Measurements from ENCODE around the gene TPSG1.
"Not testable (repeated sequence)": the region's sequence is repeated elsewhere in the genome, so short reads cannot be mapped to it uniquely, and the experiment has no call there.

TPSG1 gene

GRCh38 chr16:1215574-1216295 is 9.3 kb downstream of the TPSG1 start:
- DNase-seq (ENCODE audit: low read depth in 3 of 3), result no peak

- DNase-seq (ENCODE audit: low read depth in 3 of 3), result no peak
These were observed 10.3 kb downstream of the TPSG1 start for GRCh38 chr16:1214719-1215118.

GRCh38 chr16:1213796-1214372 is 11.2 kb downstream of the TPSG1 start:
- no peak for DNase-seq (ENCODE audit: low read depth in 3 of 3)

GRCh38 chr16:1213231-1213630 is 11.8 kb downstream of the TPSG1 start:
- no peak for DNase-seq (ENCODE audit: low read depth in 3 of 3)

- DNase-seq (ENCODE audit: low read depth in 3 of 3), result no peak
These were observed 12.4 kb downstream of the TPSG1 start for GRCh38 chr16:1212616-1213194.

- DNase-seq (ENCODE audit: low read depth in 3 of 3), result no peak
These were observed 13.4 kb downstream of the TPSG1 start for GRCh38 chr16:1211451-1212268.

- DNase-seq (ENCODE audit: low read depth in 3 of 3), result no peak
These were observed 14.6 kb downstream of the TPSG1 start for GRCh38 chr16:1210461-1210860.

- no peak for DNase-seq (ENCODE audit: low read depth in 3 of 3)
These were observed 16.0 kb downstream of the TPSG1 start for GRCh38 chr16:1209081-1209480.

- DNase-seq (ENCODE audit: low read depth in 3 of 3), result no peak
These were observed 16.7 kb downstream of the TPSG1 start for GRCh38 chr16:1208239-1208830.

GRCh38 chr16:1206786-1207185 is 18.3 kb downstream of the TPSG1 start:
- no peak for DNase-seq (ENCODE audit: low read depth in 3 of 3)

- no peak for DNase-seq (ENCODE audit: low read depth in 3 of 3)
These were observed 18.7 kb downstream of the TPSG1 start for GRCh38 chr16:1206326-1206725.

GRCh38 chr16:1204933-1205332 is 20.1 kb downstream of the TPSG1 start:
- no peak for DNase-seq (ENCODE audit: low read depth in 3 of 3)

- DNase-seq (ENCODE audit: low read depth in 3 of 3), result no peak
These were observed 22.8 kb downstream of the TPSG1 start for GRCh38 chr16:1202274-1202673.

- DNase-seq (ENCODE audit: low read depth in 3 of 3), result no peak
These were observed 23.6 kb downstream of the TPSG1 start for GRCh38 chr16:1201444-1201843.

GRCh38 chr16:1200014-1200627 is 24.9 kb downstream of the TPSG1 start:
- DNase-seq (ENCODE audit: low read depth in 3 of 3), result no peak

- no peak for DNase-seq (ENCODE audit: low read depth in 3 of 3)
These were observed 25.6 kb downstream of the TPSG1 start for GRCh38 chr16:1199347-1200013.

GRCh38 chr16:1198671-1199346 is 26.3 kb downstream of the TPSG1 start:
- not testable (repeated sequence) for DNase-seq (ENCODE audit: low read depth in 3 of 3)

- no peak for DNase-seq (ENCODE audit: low read depth in 3 of 3)
These were observed 26.9 kb downstream of the TPSG1 start for GRCh38 chr16:1198194-1198593.

- no peak for DNase-seq (ENCODE audit: low read depth in 3 of 3)
These were observed 27.7 kb downstream of the TPSG1 start for GRCh38 chr16:1197237-1197866.

- DNase-seq (ENCODE audit: low read depth in 3 of 3), result no peak
These were observed 28.6 kb downstream of the TPSG1 start for GRCh38 chr16:1196494-1196893.
